WI38 (cell line): ENCODE data around the gene DBP.

ENCODE experiments used
- H3K4me3 ChIP-seq: 2 replicates; pipeline ENCODE4 v1.5.1; 2011; ENCODE audit warnings: low read depth, mild to moderate bottlenecking, control low read depth, low read length
- CTCF ChIP-seq: IDR thresholded peaks from 2 replicates; pipeline ENCODE4 v1.5.1; 2012; ENCODE audit warnings: low read depth, mild to moderate bottlenecking, control low read depth, low read length

The DBP gene

DNA sequence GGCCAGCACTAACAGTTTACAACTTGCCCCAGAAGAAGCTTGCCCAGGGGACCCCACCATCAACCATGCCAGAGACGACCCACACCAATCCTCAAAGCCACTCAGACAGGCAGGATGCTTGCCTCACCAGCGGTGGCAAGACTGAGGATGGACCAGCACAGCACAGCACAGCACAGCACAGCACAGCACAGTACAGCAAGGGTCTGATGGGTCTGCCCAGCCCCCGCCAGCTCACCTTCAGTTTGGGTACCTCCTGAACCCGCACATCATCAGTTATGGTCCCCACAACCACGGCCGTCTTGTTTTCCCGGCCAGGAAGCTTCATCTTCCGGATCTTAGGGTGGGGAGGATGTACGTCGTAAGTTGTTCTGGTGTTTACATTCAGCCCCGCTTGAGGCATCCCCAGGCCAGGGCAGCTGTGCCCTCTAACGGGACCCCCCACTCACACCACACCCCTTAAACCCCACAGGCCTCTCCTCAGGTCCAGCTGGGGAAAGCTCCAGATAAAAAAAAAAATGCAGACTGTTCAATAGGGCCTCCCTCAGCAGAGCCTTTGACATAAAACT, 20.6 kb downstream of the DBP start:
- peak overlapping the region; percentile 100 for H3K4me3 ChIP-seq
- TF ChIP-seq CTCF = no peak

GRCh38 chr19:48616041-48616436, 21.1 kb downstream of the DBP start:
- H3K4me3 ChIP-seq = no peak overlapping the region
- TF ChIP-seq CTCF = no peak

DNA sequence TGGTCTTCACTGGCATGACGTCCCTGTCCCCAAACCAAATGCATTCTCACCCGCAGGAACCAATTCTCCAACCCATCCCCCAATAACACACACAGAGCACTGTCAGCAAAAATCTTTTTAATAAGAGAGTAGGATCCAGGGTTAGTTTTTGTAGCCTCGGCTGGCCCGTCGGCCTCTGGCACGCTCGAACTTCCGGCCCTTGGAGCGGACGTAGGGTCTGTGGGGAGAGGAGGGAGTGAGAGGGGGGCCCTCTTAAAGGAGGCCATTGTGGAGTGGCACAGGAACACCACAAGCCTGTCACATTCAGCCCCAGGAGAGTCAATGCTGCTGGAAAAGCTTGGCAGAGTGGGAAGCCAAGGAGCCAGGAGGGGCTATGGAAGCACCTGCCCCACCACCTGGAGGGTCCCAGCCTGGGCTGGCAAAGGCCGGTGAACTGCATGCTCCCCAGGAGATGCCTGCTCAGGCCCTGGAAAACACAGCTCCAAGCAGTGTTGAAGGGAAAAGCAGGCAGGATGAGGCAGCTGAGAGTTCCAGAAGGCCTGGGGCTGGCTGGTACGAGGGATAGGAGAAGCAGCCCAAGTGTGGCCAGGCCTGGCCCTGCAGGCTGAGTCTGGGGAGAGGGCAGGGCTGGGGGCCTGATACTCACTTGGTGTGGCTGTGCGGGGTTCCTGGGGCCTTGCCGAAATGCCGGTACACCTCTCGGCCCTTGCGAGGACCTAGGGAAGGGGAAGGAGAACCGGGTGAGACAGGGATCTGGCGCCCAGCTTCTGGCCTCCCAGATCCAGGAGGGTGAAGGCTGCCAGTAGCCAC, 21.7 kb downstream of the DBP start:
- TF ChIP-seq CTCF = no peak
- H3K4me3 ChIP-seq = no peak overlapping the region

GRCh38 chr19:48614436-48615230, 22.5 kb downstream of the DBP start, which contains the start of gene FAM83E:
TSS of gene FAM83E (minus strand) at chr19:48615076. CDS start at chr19:48613372, 1,704 bp downstream.
- TF ChIP-seq CTCF = no peak
- no peak within 1 kb of the TSS for H3K4me3 ChIP-seq

GRCh38 chr19:48613852-48614435, 23.2 kb downstream of the DBP start:
- no peak overlapping the region for H3K4me3 ChIP-seq
- TF ChIP-seq CTCF = no peak

- no peak for TF ChIP-seq CTCF
- no peak overlapping the region for H3K4me3 ChIP-seq
Observed at GRCh38 chr19:48613024-48613851, 23.9 kb downstream of the DBP start.
